HEK293T (cell line): ENCODE data around the gene GTF3C1.

Experiments
- CTCF ChIA-PET: fragments of 350-600 bp; formaldehyde crosslinking; extraction: SDS; loops from one replicate; lab custom pipeline; 2021; ENCODE audit warnings: antibody characterized with exemption, inconsistent platforms; lab: Yijun Ruan, JAX
- POLR2A ChIA-PET: fragments of 350-600 bp; formaldehyde crosslinking; extraction: SDS; loops from one replicate; lab custom pipeline; 2020; ENCODE audit warnings: antibody characterized with exemption, inconsistent platforms; lab: Yijun Ruan, JAX
- DNase-seq: peaks from one replicate; pipeline ENCODE4 v3.0.0; 2012; ENCODE audit warnings: mixed read lengths; ENCODE audit errors: extremely low spot score
- ARNT ChIP-seq: fragments of 450-650 bp; IDR thresholded peaks from 2 replicates; pipeline ENCODE4 v1.6.1; 2017; ENCODE audit warnings: mild to moderate bottlenecking
- BHLHE40 ChIP-seq: fragments of 450-650 bp; IDR thresholded peaks from 2 replicates; pipeline ENCODE4 v1.6.1; 2016; ENCODE audit warnings: mild to moderate bottlenecking, moderate library complexity, borderline replicate concordance
- CTBP1 ChIP-seq: fragments of 450-650 bp; IDR thresholded peaks from 2 replicates; pipeline ENCODE4 v1.6.1; 2016; ENCODE audit warnings: borderline replicate concordance
- ELF4 ChIP-seq: fragments of 450-650 bp; IDR thresholded peaks from 2 replicates; pipeline ENCODE4 v1.6.1; 2017; ENCODE audit warnings: antibody characterized with exemption
- FOXA1 ChIP-seq: fragments of 450-650 bp; IDR thresholded peaks from 2 replicates; pipeline ENCODE4 v1.6.1; 2016; ENCODE audit warnings: mild to moderate bottlenecking
- FOXK2 ChIP-seq: fragments of 450-650 bp; IDR thresholded peaks from 2 replicates; pipeline ENCODE4 v1.6.1; 2016; ENCODE audit warnings: mild to moderate bottlenecking
- FOXM1 ChIP-seq: fragments of 450-650 bp; IDR thresholded peaks from 2 replicates; pipeline ENCODE4 v1.6.1; 2017; ENCODE audit warnings: mild to moderate bottlenecking, borderline replicate concordance
- HDGF ChIP-seq: fragments of 450-650 bp; IDR thresholded peaks from 2 replicates; pipeline ENCODE4 v1.6.1; 2017; ENCODE audit warnings: antibody characterized with exemption, borderline replicate concordance
- L3MBTL2 ChIP-seq: fragments of 450-650 bp; conservative IDR thresholded peaks from 2 replicates; pipeline ENCODE4 v1.6.1; 2016; ENCODE audit warnings: mild to moderate bottlenecking
- LEF1 ChIP-seq: fragments of 450-650 bp; IDR thresholded peaks from 2 replicates; pipeline ENCODE4 v1.6.1; 2017; ENCODE audit warnings: mild to moderate bottlenecking, borderline replicate concordance
- NFRKB ChIP-seq: fragments of 450-650 bp; IDR thresholded peaks from 2 replicates; pipeline ENCODE4 v1.6.1; 2016; ENCODE audit warnings: mild to moderate bottlenecking, moderate library complexity
- SP1 ChIP-seq: fragments of 450-650 bp; IDR thresholded peaks from 2 replicates; pipeline ENCODE4 v1.6.1; 2017
- SUZ12 ChIP-seq: fragments of 450-650 bp; IDR thresholded peaks from 2 replicates; pipeline ENCODE4 v1.6.1; 2016; ENCODE audit warnings: mild to moderate bottlenecking
- TARDBP ChIP-seq: fragments of 450-650 bp; IDR thresholded peaks from 2 replicates; pipeline ENCODE4 v1.6.1; 2016
- ZNF384 ChIP-seq: fragments of 450-650 bp; IDR thresholded peaks from 2 replicates; pipeline ENCODE4 v1.6.1; 2016
- TF ChIP-seq, protein P1 (sequence below): fragments of 450-650 bp; IDR thresholded peaks from 2 replicates; pipeline ENCODE4 v1.6.1; 2016

GTF3C1 gene

DNA sequence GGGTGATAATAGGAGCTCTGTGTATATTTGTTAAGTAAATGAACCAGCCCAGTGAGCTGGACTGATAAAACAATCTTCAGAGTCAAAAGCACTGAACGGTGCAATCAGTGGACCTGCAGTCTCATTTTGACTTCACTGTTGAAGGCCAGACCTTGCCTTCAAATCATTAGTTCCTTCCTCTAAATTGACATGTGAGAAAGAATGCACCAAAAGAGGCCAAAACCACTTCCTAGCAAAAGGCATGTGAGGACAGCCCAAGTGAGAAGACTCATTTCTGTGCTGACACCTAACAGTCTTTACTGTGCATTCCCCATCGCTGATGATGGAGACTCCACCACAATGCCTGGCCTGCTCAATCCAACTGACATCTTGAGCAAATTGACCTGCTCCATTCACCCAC lies 10.6 kb downstream of the GTF3C1 start:
- POLR2A ChIA-PET = no interaction called here
- TF ChIP-seq HDGF = no peak
- TF ChIP-seq L3MBTL2 = no peak
- no peak for TF ChIP-seq ELF4
- no peak for TF ChIP-seq ZNF384
- no peak for TF ChIP-seq FOXK2

GRCh38 chr16:27538528-27538927 lies 11.2 kb downstream of the GTF3C1 start:
- DNase-seq = no peak
- TF ChIP-seq SUZ12 (no peak), ZNF384 (no peak), FOXK2 (no peak), TARDBP (no peak), HDGF (no peak), L3MBTL2 (no peak), FOXM1 (no peak), NFRKB (no peak), ELF4 (no peak), FOXA1 (no peak), CTBP1 (no peak), SP1 (no peak), BHLHE40 (no peak), LEF1 (no peak), ARNT (no peak)
- TF ChIP-seq, protein P1, sequence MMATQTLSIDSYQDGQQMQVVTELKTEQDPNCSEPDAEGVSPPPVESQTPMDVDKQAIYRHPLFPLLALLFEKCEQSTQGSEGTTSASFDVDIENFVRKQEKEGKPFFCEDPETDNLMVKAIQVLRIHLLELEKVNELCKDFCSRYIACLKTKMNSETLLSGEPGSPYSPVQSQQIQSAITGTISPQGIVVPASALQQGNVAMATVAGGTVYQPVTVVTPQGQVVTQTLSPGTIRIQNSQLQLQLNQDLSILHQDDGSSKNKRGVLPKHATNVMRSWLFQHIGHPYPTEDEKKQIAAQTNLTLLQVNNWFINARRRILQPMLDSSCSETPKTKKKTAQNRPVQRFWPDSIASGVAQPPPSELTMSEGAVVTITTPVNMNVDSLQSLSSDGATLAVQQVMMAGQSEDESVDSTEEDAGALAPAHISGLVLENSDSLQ = no peak
- CTCF ChIA-PET = no interaction called here
- POLR2A ChIA-PET = interaction anchor here (1.0 kb wide), 1 partner anchor 11 kb away, joined by 4 read pairs; the partner anchor contains the start of genes GTF3C1 and KATNIP

More for the DNA sequence above, 10.6 kb downstream of the GTF3C1 start:
- CTCF ChIA-PET = no interaction called here
- no peak for DNase-seq

DNA sequence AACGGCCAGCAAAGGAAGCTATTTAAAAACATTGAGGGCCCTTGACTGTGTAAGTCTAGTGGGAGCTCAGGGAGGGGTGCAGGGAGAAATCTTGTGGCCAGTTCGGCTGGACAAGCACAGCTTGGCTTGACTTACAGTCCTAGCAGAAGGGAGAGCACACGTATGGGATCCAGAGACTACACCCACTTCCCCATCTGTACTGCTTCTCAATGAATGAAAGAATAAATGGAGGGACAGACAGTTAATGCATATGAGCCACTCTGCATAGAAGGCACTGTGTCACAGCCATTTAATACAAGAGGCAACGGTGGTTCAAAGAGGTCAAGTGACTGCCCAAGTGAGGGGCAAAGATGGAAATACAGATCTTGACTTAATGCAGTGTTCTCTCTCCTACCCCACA lies 15.5 kb downstream of the GTF3C1 start:
- ChIA-PET CTCF (no interaction called here), POLR2A (no interaction called here)

GRCh38 chr16:27531826-27532800 lies 17.6 kb downstream of the GTF3C1 start:
- POLR2A ChIA-PET = no interaction called here
- CTCF ChIA-PET = no interaction called here
- DNase-seq = no peak
- TF ChIP-seq HDGF = no peak

More for the DNA sequence above, 15.5 kb downstream of the GTF3C1 start:
- TF ChIP-seq CTBP1 (no peak), FOXA1 (no peak), L3MBTL2 (no peak)
- no peak for DNase-seq

- POLR2A ChIA-PET = interaction anchor here (0.5 kb wide), 1 partner anchor 510 kb away, joined by 3 read pairs; no protein-coding TSS in a partner anchor
- DNase-seq = no peak
- CTCF ChIA-PET = no interaction called here
- no peak for TF ChIP-seq FOXK2
- TF ChIP-seq NFRKB = no peak
- no peak for TF ChIP-seq ELF4
- TF ChIP-seq, protein P1 = no peak
- TF ChIP-seq SUZ12 = no peak
- TF ChIP-seq CTBP1 = no peak
- no peak for TF ChIP-seq TARDBP
- no peak for TF ChIP-seq BHLHE40
- TF ChIP-seq ARNT = no peak
- no peak for TF ChIP-seq FOXA1
- no peak for TF ChIP-seq ZNF384
- no peak for TF ChIP-seq HDGF
- no peak for TF ChIP-seq SP1
- TF ChIP-seq LEF1 = no peak
- no peak for TF ChIP-seq L3MBTL2
Observed at GRCh38 chr16:27531186-27531585, 18.5 kb downstream of the GTF3C1 start.

- ChIA-PET POLR2A (no interaction called here), CTCF (no interaction called here)
- DNase-seq = no peak
- TF ChIP-seq BHLHE40 (no peak), NFRKB (no peak), LEF1 (no peak), HDGF (no peak), TARDBP (no peak), SUZ12 (no peak), FOXM1 (no peak), ZNF384 (no peak), SP1 (no peak)
Observed at GRCh38 chr16:27529962-27530361, 19.8 kb downstream of the GTF3C1 start.

- ChIA-PET CTCF (no interaction called here), POLR2A (no interaction called here)
- no peak for DNase-seq
- TF ChIP-seq FOXM1 (no peak), BHLHE40 (no peak), NFRKB (no peak), CTBP1 (no peak), FOXA1 (no peak), TARDBP (no peak), SP1 (no peak), L3MBTL2 (no peak), FOXK2 (no peak), ARNT (no peak), LEF1 (no peak), ZNF384 (no peak), ELF4 (no peak), SUZ12 (no peak)
Observed at GRCh38 chr16:27528294-27528693, 21.4 kb downstream of the GTF3C1 start.
